Fibroblast of lung (primary cell): ENCODE data around the gene DIP2C. TPM values are rescaled to one million over a fixed set of nuclear protein-coding genes. Genes with fewer than 3 reads are reported as not detected.

Source experiments
- DNase-seq, 2 donors: peaks; one replicate each; pipeline versions ENCODE4 v3.0.0 to v3.0.0-alpha.2; 2010; ENCODE audit warnings: low read depth in 2 of 2
- H2AFZ ChIP-seq: 2 replicates; pipeline ENCODE4 v1.5.1; 2012; ENCODE audit warnings: low read length, control low read depth, inconsistent platforms
- H3K27ac ChIP-seq: 2 replicates; pipeline ENCODE4 v1.5.1; 2011; ENCODE audit warnings: low read length, control low read depth; ENCODE audit not compliant: insufficient read depth
- H3K27me3 ChIP-seq: 2 replicates; pipeline ENCODE4 v1.5.1; 2011; ENCODE audit warnings: mild to moderate bottlenecking, low read length; ENCODE audit not compliant: control insufficient read depth, insufficient read depth
- H3K36me3 ChIP-seq: 2 replicates; pipeline ENCODE4 v1.5.1; 2011; ENCODE audit warnings: low read length; ENCODE audit not compliant: control insufficient read depth, insufficient read depth
- H3K4me1 ChIP-seq: 2 replicates; pipeline ENCODE4 v1.5.1; 2011; ENCODE audit warnings: low read length; ENCODE audit not compliant: control insufficient read depth, insufficient read depth; ENCODE audit errors: extremely low read depth
- H3K4me2 ChIP-seq: 2 replicates; pipeline ENCODE4 v1.5.1; 2011; ENCODE audit warnings: low read length, control low read depth; ENCODE audit not compliant: insufficient read depth; ENCODE audit errors: extremely low read depth
- H3K4me3 ChIP-seq, 4 experiments: fragments of 200-600 bp in 1 of 4; sonication (generic) in 1 of 4; replicated peaks in 1 of 4; 2 replicates each; pipeline ENCODE4 v1.5.1; 2011 to 2016; ENCODE audit warnings: low read length in 4 of 4, low read depth in 3 of 4, mild to moderate bottlenecking in 3 of 4, control low read depth in 2 of 4, inconsistent platforms in 1 of 4, mixed read lengths in 1 of 4; ENCODE audit not compliant: insufficient read depth in 1 of 4; ENCODE audit errors: control extremely low read depth in 1 of 4
- H3K79me2 ChIP-seq: 2 replicates; pipeline ENCODE4 v1.5.1; 2012; ENCODE audit warnings: mild to moderate bottlenecking, low read length, inconsistent platforms; ENCODE audit not compliant: control insufficient read depth, insufficient read depth
- H3K9ac ChIP-seq: 2 replicates; pipeline ENCODE4 v1.5.1; 2011; ENCODE audit warnings: mild to moderate bottlenecking, low read length, control low read depth; ENCODE audit not compliant: insufficient read depth
- H3K9me3 ChIP-seq: 2 replicates; pipeline ENCODE4 v1.5.1; 2012; ENCODE audit warnings: low read depth, low read length; ENCODE audit not compliant: control insufficient read depth, insufficient read depth
- H4K20me1 ChIP-seq: 2 replicates; pipeline ENCODE4 v1.5.1; 2011; ENCODE audit warnings: low read length; ENCODE audit not compliant: control insufficient read depth, insufficient read depth; ENCODE audit errors: extremely low read depth
- EZH2 ChIP-seq: IDR thresholded peaks from 2 replicates; pipeline ENCODE4 v1.5.1; 2012; ENCODE audit warnings: low read length, control low read depth, mild to moderate bottlenecking; ENCODE audit errors: missing control alignments
- polyA plus RNA-seq, 2 donors: library from polyadenylated mRNA; depleted of rRNA in 1 of 2; stranded (reverse) in 1 of 2; unstranded in 1 of 2; fragments of >200 nt; gene quantifications; 2 replicates each; pipeline ENCODE4 v1.2.1, GENCODE V29; 2011 to 2012; ENCODE audit warnings: missing spikeins in 1 of 2
- total RNA-seq: library from RNA; depleted of rRNA; stranded (reverse); fragments of >200 nt; gene quantifications from 2 replicates; pipeline ENCODE4 v1.2.1, GENCODE V29; 2014
- TF ChIP-seq, protein P1 (sequence below), 2 donors: IDR thresholded peaks in 1 of 2; conservative IDR thresholded peaks in 1 of 2; 1 replicate in 1 of 2; 2 replicates in 1 of 2; pipeline ENCODE4 v1.5.1; 2011 to 2012; ENCODE audit warnings: low read length in 2 of 2, control low read depth in 1 of 2, inconsistent platforms in 1 of 2, low read depth in 1 of 2, mild to moderate bottlenecking in 1 of 2

The DIP2C gene
- total and polyA plus RNA-seq, 2 donors (not counting 1 experiment from before 2014, with no cell fraction given), result 10.7 to 18.3 TPM

DNA sequence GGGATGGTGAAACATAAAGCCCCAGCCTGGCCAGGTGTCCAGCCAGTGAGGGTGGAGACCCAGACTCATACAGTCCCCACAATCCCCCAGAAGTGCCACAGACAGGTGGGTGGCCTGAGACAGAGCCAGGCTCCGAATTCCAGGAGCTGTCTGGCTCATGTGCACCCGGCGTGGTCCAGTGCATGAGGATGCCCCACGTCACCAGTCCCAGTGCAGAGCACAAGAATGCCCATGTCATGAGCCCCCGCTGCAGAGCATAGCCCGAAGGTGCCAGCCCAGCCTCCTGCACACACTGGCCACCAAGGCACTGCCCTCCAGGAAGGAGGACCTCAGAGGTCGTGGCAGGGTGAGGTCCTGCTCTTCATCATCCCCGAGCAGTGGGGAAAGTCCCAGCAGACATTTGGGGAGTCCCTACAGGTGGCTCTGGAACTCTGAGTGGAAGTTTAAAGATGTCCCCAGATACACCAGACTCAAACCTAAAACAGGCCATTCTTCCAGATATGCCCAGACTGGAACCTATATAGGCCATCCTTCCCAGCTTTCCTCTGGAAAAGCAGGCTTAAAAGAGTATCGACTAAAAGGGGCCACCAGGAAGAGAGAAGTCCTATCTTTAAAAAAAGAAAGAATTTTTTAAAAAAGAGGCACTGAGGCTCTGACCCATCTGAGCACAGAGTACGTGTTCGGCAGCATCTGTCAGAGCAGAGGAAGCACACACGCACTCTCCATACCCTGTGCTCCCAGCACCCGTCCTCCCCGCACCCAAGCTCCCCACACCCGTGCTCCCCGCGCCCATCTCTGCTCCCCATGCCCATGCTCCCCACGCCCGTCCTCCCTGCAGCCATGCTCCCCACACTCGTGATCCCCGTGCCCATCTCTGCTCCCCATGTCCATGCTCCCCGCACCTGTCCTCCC lies 11.5 kb downstream of the DIP2C start:
- TF ChIP-seq, protein P1, sequence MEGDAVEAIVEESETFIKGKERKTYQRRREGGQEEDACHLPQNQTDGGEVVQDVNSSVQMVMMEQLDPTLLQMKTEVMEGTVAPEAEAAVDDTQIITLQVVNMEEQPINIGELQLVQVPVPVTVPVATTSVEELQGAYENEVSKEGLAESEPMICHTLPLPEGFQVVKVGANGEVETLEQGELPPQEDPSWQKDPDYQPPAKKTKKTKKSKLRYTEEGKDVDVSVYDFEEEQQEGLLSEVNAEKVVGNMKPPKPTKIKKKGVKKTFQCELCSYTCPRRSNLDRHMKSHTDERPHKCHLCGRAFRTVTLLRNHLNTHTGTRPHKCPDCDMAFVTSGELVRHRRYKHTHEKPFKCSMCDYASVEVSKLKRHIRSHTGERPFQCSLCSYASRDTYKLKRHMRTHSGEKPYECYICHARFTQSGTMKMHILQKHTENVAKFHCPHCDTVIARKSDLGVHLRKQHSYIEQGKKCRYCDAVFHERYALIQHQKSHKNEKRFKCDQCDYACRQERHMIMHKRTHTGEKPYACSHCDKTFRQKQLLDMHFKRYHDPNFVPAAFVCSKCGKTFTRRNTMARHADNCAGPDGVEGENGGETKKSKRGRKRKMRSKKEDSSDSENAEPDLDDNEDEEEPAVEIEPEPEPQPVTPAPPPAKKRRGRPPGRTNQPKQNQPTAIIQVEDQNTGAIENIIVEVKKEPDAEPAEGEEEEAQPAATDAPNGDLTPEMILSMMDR (conservative IDR thresholded peaks at IDR 0.05 in 1 of 2, IDR thresholded peaks at IDR 0.05 in 1 of 2; ENCODE audit: low read depth in 1 of 2, low read length in 2 of 2), result no peak
- no peak for TF ChIP-seq EZH2
- H3K4me2 ChIP-seq, result no peak overlapping the region

DNA sequence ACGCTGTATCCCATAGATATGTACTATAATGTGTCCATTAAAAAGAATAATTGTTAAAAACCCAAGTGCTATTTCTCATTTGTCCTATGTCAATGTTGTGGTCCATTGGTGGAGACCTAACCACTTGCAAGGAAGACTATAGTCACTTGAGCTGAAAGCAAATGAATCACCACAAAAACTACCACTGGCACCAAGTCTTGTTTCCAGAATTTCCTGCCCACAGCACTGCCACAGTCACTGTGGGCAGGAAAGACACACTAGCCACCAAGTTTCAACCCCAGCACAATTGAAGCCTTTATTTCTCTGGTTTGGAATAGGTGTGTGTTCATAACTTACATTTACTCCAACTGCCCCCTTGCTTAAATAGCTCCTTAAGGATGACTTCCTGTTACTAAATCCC lies 12.4 kb downstream of the DIP2C start:
- no peaks in the 10 kb centered on the region for H3K9me3 ChIP-seq
- no peak overlapping the region for H3K27ac ChIP-seq
- peaks cover 6% of the 10 kb centered on the region for H3K4me1 ChIP-seq
- H3K4me3 ChIP-seq, result no peak overlapping the region
- H3K27me3 ChIP-seq, result no peaks in the 10 kb centered on the region
- peaks cover 58% of the 10 kb centered on the region for H3K79me2 ChIP-seq
- no peak overlapping the region for H2AFZ ChIP-seq
- TF ChIP-seq, protein P1 (conservative IDR thresholded peaks at IDR 0.05 in 1 of 2, IDR thresholded peaks at IDR 0.05 in 1 of 2; ENCODE audit: low read depth in 1 of 2, low read length in 2 of 2), result no peak
- TF ChIP-seq EZH2, result no peak
- H4K20me1 ChIP-seq, result no peaks in the 10 kb centered on the region
- no peak overlapping the region for H3K9ac ChIP-seq
- peak in 1 of 2 donors; percentile 33 for DNase-seq
- no peaks in the 10 kb centered on the region for H3K36me3 ChIP-seq
- no peak overlapping the region for H3K4me2 ChIP-seq

More for the DNA sequence above, 11.5 kb downstream of the DIP2C start:
- Histone ChIP-seq H2AFZ (no peak overlapping the region), H3K9me3 (no peaks in the 10 kb centered on the region), H3K27me3 (no peaks in the 10 kb centered on the region), H3K4me1 (peaks cover 8% of the 10 kb centered on the region), H4K20me1 (no peaks in the 10 kb centered on the region), H3K9ac (no peak overlapping the region), H3K4me3 (no peak overlapping the region), H3K27ac (no peak overlapping the region), H3K36me3 (no peaks in the 10 kb centered on the region), H3K79me2 (peaks cover 60% of the 10 kb centered on the region)
- no peak for DNase-seq

DNA sequence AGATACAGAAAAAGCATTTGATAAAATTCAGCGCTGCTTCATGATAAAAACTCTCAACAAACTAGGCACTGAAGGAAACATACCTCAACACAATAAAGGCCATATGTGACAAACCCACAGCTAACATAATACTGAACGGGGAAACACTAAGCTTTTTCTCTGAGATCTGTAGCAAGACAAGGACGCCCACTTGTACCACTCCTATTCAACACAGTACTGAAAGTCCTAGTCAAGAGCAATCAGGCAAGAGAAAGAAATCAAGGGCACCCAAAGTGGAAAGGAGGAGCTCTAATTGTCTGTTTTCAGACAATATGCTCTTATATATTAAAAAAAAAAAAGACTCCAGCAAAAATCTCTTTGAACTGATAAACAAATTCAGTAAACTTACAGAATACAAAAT lies 13.3 kb downstream of the DIP2C start:
- H3K79me2 ChIP-seq, result peaks cover 54% of the 10 kb centered on the region
- H4K20me1 ChIP-seq, result no peaks in the 10 kb centered on the region

More for the DNA sequence above, 13.3 kb downstream of the DIP2C start:
- Histone ChIP-seq H3K27me3 (no peaks in the 10 kb centered on the region), H3K9me3 (no peaks in the 10 kb centered on the region), H3K9ac (no peak overlapping the region), H3K36me3 (no peaks in the 10 kb centered on the region), H3K4me2 (no peak overlapping the region), H3K4me3 (no peak overlapping the region), H3K4me1 (peaks cover under 1% of the 10 kb centered on the region), H2AFZ (no peak overlapping the region), H3K27ac (no peak overlapping the region)
- no peak for DNase-seq
- TF ChIP-seq EZH2, result no peak
- TF ChIP-seq, protein P1 (conservative IDR thresholded peaks at IDR 0.05 in 1 of 2, IDR thresholded peaks at IDR 0.05 in 1 of 2; ENCODE audit: low read depth in 1 of 2, low read length in 2 of 2), result no peak
